Effector CD8-positive, alpha-beta T cell (primary cell): ENCODE data around the gene ECE1.

ENCODE experiments used
- DNase-seq: peaks from one replicate; lab custom pipeline; 2025; lab: John Stamatoyannopoulos, UW

Gene ECE1

DNA sequence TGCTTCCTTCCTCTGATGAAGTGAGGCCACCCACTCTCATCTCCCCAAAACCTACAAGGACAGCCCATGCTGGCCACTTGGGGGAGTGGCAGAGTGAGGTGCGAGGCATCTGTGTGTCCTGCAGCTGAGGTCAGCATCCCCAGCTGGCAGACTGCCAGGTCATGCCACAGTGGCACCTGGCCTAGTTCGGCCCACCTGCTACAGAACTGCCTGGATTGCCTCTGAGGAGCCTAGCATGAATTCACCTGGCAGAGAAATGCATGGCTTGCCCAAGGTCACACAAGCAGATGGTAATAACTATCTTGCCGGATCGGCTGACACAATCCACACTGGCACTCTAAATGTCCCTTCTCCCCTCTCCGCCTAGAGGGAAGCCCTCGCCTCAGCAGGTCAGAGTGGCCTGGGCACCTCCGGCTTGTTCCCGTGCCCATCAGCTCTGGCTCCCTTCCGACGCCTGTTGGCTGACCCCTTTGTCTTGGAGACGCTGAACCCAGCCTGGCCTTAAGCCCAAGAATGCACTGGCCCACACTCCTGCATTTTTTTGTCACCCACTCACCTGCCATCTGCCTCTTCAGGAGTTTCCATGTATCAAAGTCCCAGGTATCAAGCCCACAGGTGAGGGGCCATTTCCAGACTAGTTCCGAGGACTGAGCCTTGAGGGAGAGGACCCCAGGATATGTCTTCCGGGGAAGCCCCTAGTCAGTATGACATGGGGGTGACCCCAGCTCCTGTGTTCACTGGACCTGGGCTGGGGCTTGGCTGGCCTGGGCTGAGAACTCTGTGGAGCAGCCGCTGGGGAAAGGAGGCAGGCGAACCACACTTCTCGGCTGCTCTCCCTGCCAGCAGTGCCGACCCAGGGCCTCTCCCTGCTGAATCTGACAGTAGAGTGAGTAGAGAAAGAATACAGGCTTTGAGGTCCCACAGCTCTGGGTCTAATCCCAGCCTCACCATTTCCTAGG, 21.7 kb downstream of the ECE1 start:
- DNase-seq, result no peak

- DNase-seq, result no peak
Observed at GRCh38 chr1:21267191-21268077, 22.8 kb downstream of the ECE1 start.

- DNase-seq, result no peak
Observed at GRCh38 chr1:21266119-21266774, 24.0 kb downstream of the ECE1 start.

DNA sequence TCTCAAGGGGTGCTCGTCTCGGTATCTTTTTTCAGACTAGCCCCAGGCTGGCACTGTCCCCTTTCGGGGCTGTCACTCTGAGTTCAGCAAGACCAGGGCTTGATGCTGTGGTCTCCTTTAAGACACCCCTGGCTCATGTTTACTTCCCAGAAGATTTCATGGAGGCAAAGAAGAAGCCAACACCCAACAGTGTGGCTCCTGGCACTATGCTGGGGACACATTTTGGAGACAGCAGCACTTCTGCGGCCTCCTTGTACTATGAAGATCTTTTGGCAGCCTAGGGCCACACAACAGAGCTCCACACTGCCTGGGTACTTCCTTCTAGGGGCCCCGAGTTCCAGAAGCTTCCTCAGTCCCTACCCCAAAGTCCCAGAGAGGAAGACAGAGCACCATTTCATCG, 24.6 kb downstream of the ECE1 start:
- DNase-seq, result no peak

GRCh38 chr1:21264898-21265297, 25.4 kb downstream of the ECE1 start:
- no peak for DNase-seq

- DNase-seq, result no peak
Observed at GRCh38 chr1:21263653-21264225, 26.5 kb downstream of the ECE1 start.

DNA sequence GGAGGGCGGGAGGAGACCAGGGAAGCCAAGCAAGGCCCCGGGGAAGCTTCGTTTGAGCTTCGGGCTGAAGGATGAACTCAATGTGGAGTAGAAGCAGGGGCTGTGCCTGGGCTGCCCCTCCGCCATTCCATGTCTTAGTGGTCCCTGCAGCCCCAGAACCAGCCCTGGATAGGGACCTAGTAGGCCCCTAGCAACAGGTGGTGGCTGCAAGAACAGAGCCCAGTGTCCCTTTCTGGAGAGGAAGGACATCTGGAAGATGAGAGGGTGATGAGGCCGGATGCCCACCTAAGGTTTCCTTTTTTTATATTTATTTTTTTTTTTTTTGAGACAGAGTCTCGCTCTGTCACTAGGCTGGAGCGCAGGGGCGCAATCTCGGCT, 27.2 kb downstream of the ECE1 start:
- DNase-seq, result no peak

- DNase-seq, result no peak
Observed at GRCh38 chr1:21262293-21263051, 27.8 kb downstream of the ECE1 start.

- DNase-seq, result no peak
Observed at GRCh38 chr1:21261551-21262292, 28.5 kb downstream of the ECE1 start.

- no peak for DNase-seq
Observed at GRCh38 chr1:21260405-21261125, 29.7 kb downstream of the ECE1 start.

DNA sequence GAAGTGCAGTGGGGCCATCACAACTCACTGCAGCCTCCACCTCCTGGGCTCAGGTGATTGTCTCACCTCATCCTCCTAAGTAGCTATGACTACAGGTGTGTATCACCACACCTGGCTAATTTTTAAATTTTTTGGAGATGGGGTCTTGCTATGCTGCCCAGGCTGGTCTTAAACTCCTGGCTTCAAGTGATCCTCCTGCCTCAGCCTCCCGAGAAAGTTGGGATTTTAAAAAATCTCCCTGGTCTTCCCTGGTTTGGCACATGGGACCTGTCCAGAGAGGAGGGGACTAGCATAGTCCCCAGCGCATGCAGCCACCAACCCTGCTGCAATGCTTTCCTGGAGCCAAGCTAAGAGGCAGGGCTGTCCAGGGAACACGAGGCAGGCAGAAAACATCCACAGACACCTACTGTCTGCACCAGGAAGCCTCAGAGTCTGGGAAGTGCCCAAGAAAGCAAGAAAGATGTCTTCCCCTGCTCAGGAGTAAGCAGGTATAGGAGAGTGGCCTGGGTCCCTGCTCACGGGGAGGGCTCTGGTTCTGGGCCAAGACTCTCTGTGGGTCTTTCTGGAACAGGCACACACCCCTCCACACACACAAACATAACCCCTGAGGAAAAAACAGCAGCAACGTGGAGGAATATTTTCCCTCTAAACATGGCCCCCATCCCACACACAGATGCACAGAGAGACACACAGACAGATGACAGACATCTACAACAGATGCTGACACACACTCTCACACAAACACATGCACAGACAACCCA, 30.8 kb downstream of the ECE1 start:
- no peak for DNase-seq

- no peak for DNase-seq
Observed at GRCh38 chr1:21258331-21259134, 31.7 kb downstream of the ECE1 start.

DNA sequence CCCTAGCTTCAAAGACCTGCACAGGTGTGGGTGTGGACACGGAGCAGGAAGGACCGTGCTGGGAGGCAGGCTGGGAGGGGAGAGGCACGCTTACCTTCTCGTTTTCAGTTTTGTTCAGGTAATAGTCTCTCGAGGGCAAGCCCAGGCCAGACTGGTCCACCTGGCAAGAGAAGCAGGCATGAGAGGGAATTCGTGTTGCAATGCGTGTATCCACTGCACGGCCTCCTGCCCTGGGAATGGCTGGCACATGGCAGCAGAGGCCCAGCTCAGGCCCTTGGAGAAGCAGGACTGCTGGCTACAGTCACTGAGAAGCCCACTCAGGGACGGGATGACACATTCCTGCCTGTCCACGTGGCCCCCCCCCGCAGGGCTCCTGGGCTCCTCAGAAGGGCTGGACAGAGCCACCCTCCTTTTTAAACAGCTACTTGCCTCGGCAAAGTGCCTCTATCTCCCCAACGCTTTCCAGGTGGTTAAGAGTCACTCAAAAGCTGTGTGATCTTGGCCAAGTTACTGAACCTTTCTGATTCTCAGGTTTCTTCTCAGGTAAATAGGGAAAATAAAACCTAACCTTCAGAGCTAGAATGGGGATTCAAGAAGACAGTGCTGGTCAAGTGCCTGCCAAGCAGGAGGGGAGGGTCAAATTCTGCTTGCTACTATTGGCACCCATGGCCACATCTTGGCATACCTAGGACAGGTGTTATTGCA, 32.7 kb downstream of the ECE1 start:
- DNase-seq, result no peak

GRCh38 chr1:21256776-21257175, 33.5 kb downstream of the ECE1 start:
- no peak for DNase-seq

GRCh38 chr1:21255943-21256320, 34.3 kb downstream of the ECE1 start:
- no peak for DNase-seq

DNA sequence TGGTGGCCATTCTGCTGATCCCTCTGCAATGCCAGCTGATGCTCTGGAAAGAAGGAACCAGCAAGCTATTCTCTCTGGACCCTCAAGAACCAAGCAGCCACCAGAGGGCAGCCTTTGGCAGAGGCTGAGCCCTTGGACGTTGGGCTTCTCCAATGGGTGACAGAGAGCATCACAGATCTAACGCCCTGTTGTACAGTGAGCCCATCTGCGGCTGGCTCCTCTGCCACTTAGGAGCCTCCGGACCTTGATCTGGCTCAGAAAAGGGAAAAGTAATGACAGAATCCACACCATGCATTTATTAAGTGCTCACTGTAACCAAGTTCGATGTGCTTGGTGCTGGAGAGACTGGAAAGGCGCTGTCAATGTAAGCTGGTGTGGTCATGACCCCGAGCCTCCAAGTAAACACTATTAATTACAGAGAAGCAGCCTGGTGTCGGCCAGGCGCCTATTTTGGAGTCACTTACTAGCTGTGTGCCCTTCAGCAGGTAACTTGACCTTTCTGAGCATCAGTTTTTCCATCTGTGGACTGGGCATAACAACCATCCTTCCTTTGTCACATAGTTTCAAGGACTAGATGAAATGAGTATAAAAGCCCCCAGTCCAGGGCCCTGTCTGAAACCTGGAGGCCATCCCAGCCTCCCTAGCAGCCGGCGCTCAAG, 34.9 kb downstream of the ECE1 start:
- peak; percentile 75 for DNase-seq

GRCh38 chr1:21254335-21254951, 35.8 kb downstream of the ECE1 start:
- DNase-seq, result no peak
